NCI-H1092 treated with DMSO at 0.1 percent for 48 hours (cell line): ENCODE results near the gene THAP2.

Experiments
- DNase-seq: peaks from one replicate; lab custom pipeline; 2025; lab: John Stamatoyannopoulos, UW

Gene THAP2

DNA sequence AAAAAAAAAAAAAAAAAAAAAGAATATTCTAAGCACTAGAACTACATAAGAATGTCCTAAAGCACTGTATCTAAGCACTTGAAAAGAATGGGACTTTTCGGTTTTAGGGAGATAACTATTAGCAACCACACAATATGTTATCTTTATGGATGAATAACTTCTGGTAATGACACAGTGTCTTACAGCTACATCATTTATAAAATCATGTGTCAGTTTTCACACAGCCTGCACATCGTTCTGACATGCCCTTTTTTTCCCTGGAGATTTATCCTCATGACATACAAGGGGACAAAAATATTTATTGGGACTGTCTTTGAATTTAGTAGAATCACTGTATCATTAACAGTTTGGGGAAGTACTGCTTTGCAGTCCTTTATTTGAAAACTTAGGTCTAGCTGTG, 39.1 kb downstream of the THAP2 start:
- no peak for DNase-seq

DNA sequence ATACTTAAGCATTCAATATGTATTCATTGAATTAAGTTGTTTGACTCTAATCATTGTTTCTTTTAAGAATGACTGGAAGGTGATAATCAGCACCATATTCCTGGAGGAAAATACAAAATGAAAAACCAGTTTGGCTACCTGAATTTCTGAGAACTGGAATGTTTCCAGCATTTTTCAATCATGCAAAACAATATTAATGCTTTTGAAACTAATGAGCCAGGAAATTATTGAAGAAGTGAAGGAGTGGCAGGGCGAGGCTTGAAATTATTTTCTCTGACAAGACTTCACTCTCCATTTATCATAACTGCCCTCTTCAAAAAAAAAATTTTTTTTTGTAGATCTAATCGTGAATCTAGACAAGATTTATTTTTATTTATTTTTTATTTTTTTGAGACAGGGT, 40.8 kb downstream of the THAP2 start:
- no peak for DNase-seq

DNA sequence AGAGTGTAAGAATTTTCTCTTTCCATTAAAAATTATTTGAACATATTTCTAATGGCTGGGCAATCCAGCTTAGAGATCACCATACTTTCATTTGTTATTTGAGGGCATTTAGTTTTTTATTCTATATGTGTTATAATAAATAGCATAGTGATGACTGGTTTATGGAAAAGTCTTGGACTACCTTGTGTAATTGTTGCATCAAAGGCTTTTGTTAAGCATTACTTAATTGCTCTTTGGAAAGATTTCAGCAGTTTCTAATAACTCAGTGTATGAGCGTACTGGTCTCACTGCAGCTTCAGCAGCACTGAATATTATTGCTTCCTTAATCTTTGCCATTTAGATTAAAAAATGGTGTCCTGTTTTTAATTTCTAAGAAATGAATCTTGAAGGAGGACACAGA, 44.6 kb downstream of the THAP2 start:
- DNase-seq = no peak

DNA sequence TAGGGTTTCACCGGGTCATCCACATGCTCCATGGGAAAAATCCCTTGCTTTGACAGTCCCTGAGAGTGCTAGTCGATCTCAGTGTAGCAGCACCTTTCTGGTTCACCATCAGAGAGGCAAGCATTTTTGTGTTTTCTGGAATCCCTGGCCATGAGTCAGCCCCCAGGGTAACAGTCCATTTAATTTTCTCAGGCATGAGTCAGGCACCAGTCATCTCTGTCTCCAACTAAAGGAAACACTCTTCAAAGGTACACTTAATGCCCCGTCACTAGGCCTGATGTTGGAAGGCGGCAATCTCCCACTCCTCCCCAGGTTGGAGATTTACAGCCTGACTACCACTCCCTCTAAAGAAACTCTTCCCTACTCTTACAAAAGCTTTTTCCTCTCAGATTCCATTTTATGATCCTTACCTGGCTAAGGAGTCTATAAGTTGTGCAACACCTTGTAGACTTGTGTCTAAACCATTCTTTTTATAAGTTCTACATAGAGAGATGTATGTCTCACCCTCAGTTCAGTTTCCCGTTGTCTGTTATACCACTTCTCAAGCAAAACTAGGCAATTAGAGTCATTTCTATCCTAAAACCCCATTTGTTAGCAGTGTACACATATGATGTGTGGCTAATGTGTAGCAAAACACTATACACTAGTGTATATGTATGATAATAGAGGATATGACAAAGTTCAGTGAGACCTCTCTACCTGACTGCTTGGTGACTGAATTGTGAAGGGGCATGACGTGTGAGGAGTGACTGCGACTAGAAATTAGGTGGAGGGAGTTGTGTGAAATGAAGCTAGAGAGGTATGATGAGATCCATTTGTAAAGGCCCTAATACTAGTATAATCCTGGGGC, 46.4 kb downstream of the THAP2 start:
- no peak for DNase-seq

DNA sequence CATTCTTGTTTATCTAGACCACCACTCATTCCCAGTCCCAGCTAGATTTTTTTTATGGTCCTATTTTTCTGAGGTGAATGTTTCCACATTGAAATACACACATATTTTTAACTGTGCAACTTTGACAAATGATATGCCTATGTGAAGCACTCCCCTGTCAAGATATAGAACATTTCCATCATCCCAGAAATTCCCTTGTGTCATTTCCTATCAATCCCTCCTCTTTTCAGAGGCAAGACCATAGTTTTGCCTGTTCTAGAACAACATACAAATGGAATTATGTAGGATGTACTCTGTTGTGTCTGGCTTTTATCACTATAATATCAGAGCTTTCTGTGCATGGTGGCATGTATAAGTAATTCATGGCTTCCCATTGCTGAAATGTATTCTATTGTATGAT, 54.5 kb downstream of the THAP2 start:
- DNase-seq = no peak

DNA sequence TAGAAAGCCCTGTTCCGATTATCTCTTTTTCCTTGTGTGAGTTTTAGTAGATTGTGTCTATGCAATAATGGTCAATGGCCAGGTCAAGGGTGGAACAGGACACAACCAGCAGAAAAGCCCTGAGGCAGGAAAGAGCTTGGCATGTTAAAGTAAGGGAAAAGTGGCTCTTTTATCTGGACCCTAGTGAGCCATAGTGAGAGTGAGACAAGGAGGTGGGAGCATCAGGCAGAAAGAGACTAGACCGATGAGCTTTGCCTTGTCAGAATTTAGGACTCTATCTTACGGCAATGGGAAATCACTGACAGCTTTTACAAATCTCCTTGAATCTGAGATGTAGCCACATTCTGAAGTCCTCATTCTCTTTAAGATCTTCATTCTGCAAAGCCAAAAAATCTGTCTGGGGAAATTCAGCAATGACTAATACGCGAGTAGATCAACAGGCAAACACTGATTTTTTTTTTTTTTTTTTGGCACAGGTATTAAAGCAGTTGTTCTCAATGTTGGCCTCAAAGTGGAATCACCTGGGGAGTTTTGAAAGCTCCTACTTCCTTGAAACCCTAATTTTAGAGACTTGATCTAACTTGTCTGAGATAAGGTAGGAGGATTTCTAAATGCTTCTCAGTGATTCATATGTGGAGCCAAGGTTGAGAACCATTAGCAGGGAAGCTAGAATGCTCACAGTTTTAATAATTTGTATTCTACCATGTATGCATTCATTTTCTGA, 55.7 kb downstream of the THAP2 start:
- DNase-seq = no peak

DNA sequence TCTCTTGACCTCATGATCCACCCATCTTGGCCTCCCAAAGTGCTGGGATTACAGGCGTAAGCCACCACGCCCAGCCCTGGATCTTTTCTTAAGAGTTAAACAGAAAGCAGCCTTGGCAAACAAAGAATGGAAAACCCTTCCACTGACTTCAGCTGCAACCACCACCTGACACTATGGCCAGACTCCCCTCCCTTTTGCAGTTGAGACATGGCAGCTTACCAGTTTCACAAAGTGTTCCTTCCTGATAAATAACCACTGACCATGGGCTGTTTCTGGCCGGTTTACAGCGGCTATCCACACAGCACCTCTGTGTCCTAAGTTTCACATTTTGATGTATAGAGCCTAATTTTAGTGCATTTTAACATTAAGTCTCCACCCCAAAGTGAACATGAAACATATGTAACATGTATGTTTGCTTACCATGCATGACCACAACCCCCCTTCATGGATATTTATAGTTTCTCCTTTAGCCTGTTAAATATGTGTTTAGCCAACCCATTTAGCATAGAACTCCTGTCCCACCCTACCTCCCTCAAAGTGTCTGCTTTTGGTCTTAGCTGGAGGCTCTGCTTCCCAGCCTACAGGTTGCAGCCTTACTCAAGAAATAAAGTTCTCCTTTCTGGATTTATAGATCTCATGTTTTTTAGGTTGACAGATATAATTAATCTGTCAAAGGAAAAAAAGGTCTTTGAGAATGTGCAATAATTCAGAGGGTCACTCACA, 57.8 kb downstream of the THAP2 start:
- no peak for DNase-seq

DNA sequence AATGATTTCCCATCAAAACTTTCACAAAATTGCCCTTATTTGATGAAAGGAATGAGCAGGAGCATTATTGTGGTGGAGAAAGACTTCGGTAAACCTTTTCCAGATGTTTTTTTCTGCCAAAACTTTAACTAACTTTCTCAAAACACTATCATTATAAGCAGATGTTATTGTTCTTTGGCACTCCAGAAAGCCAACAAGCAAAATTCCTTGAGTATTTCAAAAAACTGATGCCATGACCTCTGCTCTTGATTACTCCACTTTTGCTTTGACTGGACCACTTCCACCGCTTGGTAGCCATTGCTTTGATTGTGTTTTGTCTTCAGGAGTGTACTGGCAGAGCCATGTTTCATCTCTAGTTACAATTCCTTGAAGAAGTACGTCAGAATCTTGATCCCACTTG, 60.9 kb downstream of the THAP2 start:
- no peak for DNase-seq

DNA sequence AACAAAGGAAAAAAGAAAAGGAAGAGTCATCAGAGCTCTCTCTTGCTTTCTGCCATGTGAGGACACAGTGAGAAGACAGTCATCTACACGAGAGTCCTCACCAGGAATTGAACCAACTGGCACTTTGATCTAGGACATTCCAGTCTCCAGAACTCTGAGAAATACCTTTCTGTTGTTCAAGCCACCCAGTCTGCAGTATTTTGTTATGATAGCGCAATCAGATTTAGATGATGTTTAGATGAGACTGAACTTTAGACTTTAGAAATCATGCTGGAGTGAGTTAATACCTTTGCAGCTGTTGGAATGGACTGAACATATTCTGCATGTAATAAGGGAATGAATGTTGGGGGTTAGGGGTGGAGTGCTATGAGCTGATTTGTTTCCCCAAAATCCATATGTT, 62.4 kb downstream of the THAP2 start:
- no peak for DNase-seq

DNA sequence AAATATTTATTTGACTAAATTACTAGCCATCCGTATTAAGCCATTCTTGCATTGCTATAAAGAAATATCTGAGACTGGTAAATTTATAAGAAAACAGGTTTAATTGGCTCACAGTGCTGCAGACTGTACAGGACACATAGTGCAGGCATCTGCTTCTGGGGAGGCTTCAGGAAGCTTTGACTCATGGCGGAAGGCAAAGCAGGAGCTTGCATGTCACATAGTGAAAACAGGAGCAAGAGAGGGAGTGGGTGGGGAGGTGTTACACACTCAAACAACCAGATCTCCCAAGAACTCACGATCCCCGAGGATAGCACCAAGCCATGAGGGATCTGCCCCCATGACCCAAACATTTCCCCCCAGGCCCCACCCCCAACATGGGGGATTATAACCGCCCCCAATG, 63.9 kb downstream of the THAP2 start:
- no peak for DNase-seq
